Common myeloid progenitor, CD34-positive (primary cell): ENCODE data around the gene MAN1A2.

Source experiments
- CTCF ChIA-PET: fragments of 350-600 bp; sonication (Branson Sonifier 250); formaldehyde crosslinking; loops from one replicate; lab custom pipeline; 2021; ENCODE audit warnings: antibody characterized with exemption; lab: Charles Lee
- POLR2A ChIA-PET: fragments of 350-600 bp; sonication (Branson Sonifier 250); formaldehyde crosslinking; loops from one replicate; lab custom pipeline; 2021; ENCODE audit warnings: antibody characterized with exemption; lab: Charles Lee
- DNase-seq, 3 donors: peaks; one replicate each; pipeline versions ENCODE4 v3.0.0 to v3.0.0-alpha.2; 2013
- H3K27ac ChIP-seq, 2 experiments: 1 replicate in 1 of 2; 2 replicates in 1 of 2; pipeline ENCODE4 v1.7.0; 2013; ENCODE audit warnings: inconsistent platforms in 2 of 2, low read length in 2 of 2, mild to moderate bottlenecking in 2 of 2, low read depth in 1 of 2, moderate library complexity in 1 of 2; ENCODE audit not compliant: severe bottlenecking in 2 of 2, insufficient read depth in 1 of 2, poor library complexity in 1 of 2
- H3K27me3 ChIP-seq, 5 experiments: replicated peaks in 2 of 5; 1 replicate in 3 of 5; 2 replicates in 2 of 5; pipeline versions ENCODE4 v1.6.1 to v1.7.0; 2013; ENCODE audit warnings: low read length in 4 of 5, mild to moderate bottlenecking in 2 of 5, moderate library complexity in 2 of 5, inconsistent platforms in 1 of 5; ENCODE audit not compliant: insufficient read depth in 5 of 5, control insufficient read depth in 4 of 5
- H3K36me3 ChIP-seq, 4 experiments: 1 replicate in 2 of 4; 2 replicates in 2 of 4; pipeline versions ENCODE4 v1.6.1 to v1.7.0; 2013; ENCODE audit warnings: low read length in 3 of 4, control low read depth in 1 of 4, mild to moderate bottlenecking in 1 of 4; ENCODE audit not compliant: control insufficient read depth in 4 of 4, insufficient read depth in 4 of 4
- H3K4me1 ChIP-seq, 4 experiments: 1 replicate in 3 of 4; 2 replicates in 1 of 4; pipeline versions ENCODE4 v1.6.1 to v1.7.1; 2013; ENCODE audit warnings: low read length in 3 of 4, mild to moderate bottlenecking in 3 of 4, control low read depth in 1 of 4, inconsistent platforms in 1 of 4, moderate library complexity in 1 of 4; ENCODE audit not compliant: control insufficient read depth in 4 of 4, insufficient read depth in 4 of 4; ENCODE audit errors: control extremely low read depth in 1 of 4
- H3K4me3 ChIP-seq, 7 experiments: 1 replicate in 4 of 7; 2 replicates in 3 of 7; pipeline versions ENCODE4 v1.5.1 to v1.7.0; 2013; ENCODE audit warnings: mild to moderate bottlenecking in 7 of 7, low read length in 6 of 7, moderate library complexity in 6 of 7, inconsistent platforms in 2 of 7, low read depth in 2 of 7, control low read depth in 1 of 7; ENCODE audit not compliant: insufficient read depth in 4 of 7, control insufficient read depth in 1 of 7; ENCODE audit errors: extremely low read depth in 1 of 7
- H3K9me3 ChIP-seq, 5 experiments: 1 replicate in 4 of 5; 2 replicates in 1 of 5; pipeline versions ENCODE4 v1.6.1 to v1.7.1; 2013; ENCODE audit warnings: low read length in 4 of 5, mild to moderate bottlenecking in 2 of 5, inconsistent platforms in 1 of 5, low read depth in 1 of 5, moderate library complexity in 1 of 5; ENCODE audit not compliant: control insufficient read depth in 4 of 5, insufficient read depth in 2 of 5; ENCODE audit errors: control extremely low read depth in 1 of 5
- WGBS: methylation state at CpG from one replicate; pipeline ENCODE4 v1.1.5; 2013; ENCODE audit not compliant: insufficient coverage; 5-methylcytosine and 5-hydroxymethylcytosine counted together

Gene MAN1A2

GRCh38 chr1:117479086-117479485, 111.8 kb downstream of the MAN1A2 start:
- peaks cover 0 to 9% (median 0%) of the 10 kb centered on the region in 5 experiments for H3K9me3 ChIP-seq
- POLR2A ChIA-PET: no interaction called here

GRCh38 chr1:117481410-117481809, 114.2 kb downstream of the MAN1A2 start:
- Histone ChIP-seq H3K9me3 (peaks cover 0 to 2% (median 0%) of the 10 kb centered on the region in 5 experiments), H3K27me3 (no peaks in the 10 kb centered on the region), H3K4me3 (no peak overlapping the region), H3K36me3 (peaks cover 0 to 11% (median 4%) of the 10 kb centered on the region in 4 experiments), H3K4me1 (no peaks in the 10 kb centered on the region), H3K27ac (no peak overlapping the region)
- 100% methylated on average over 1 of the region's 1 CpG for WGBS
- CTCF ChIA-PET: no interaction called here
- no peak for DNase-seq
- POLR2A ChIA-PET: no interaction called here

More at GRCh38 chr1:117479086-117479485, 111.8 kb downstream of the MAN1A2 start:
- Histone ChIP-seq H3K4me3 (no peak overlapping the region), H3K4me1 (no peaks in the 10 kb centered on the region), H3K27ac (no peak overlapping the region), H3K36me3 (peaks cover 0 to 13% (median 4%) of the 10 kb centered on the region in 4 experiments), H3K27me3 (no peaks in the 10 kb centered on the region)
- no peak for DNase-seq
- CTCF ChIA-PET: no interaction called here

- no peaks in the 10 kb centered on the region for H3K4me1 ChIP-seq
- no peaks in the 10 kb centered on the region for H3K9me3 ChIP-seq
- H3K36me3 ChIP-seq: peaks cover 0 to 7% (median 0%) of the 10 kb centered on the region in 4 experiments
- H3K27me3 ChIP-seq: no peaks in the 10 kb centered on the region
- no peak overlapping the region for H3K27ac ChIP-seq
- H3K4me3 ChIP-seq: no peak overlapping the region
- ChIA-PET CTCF (no interaction called here), POLR2A (no interaction called here)
- no CpG with 5 or more reads among the region's 2 CpGs for WGBS
- DNase-seq: no peak
These were observed 126.7 kb downstream of the MAN1A2 start for GRCh38 chr1:117493906-117494305.

- no peak for DNase-seq
- Histone ChIP-seq H3K4me3 (no peak overlapping the region), H3K27me3 (no peaks in the 10 kb centered on the region), H3K9me3 (no peaks in the 10 kb centered on the region), H3K36me3 (peaks cover 0 to 15% (median 3%) of the 10 kb centered on the region in 4 experiments), H3K27ac (no peak overlapping the region), H3K4me1 (no peaks in the 10 kb centered on the region)
- CTCF ChIA-PET: no interaction called here
- POLR2A ChIA-PET: no interaction called here
- no CpG with 5 or more reads among the region's 1 CpG for WGBS
These were observed 127.8 kb downstream of the MAN1A2 start for GRCh38 chr1:117495068-117495467.

GRCh38 chr1:117499071-117499470, 131.8 kb downstream of the MAN1A2 start:
- ChIA-PET CTCF (interaction anchor here (0.9 kb wide), 2 partner anchors 10 to 259 kb away, joined by 3 read pairs; no protein-coding TSS in a partner anchor), POLR2A (no interaction called here)
- Histone ChIP-seq H3K27ac (no peak overlapping the region), H3K9me3 (no peaks in the 10 kb centered on the region), H3K4me1 (no peaks in the 10 kb centered on the region), H3K36me3 (peaks cover 0 to 12% (median 5%) of the 10 kb centered on the region in 4 experiments), H3K27me3 (no peaks in the 10 kb centered on the region), H3K4me3 (no peak overlapping the region)
- WGBS: 100% methylated on average over 2 of the region's 2 CpGs
- no peak for DNase-seq

- ChIA-PET POLR2A (no interaction called here), CTCF (no interaction called here)
- DNase-seq: no peak
- Histone ChIP-seq H3K4me1 (no peaks in the 10 kb centered on the region), H3K4me3 (no peak overlapping the region), H3K9me3 (no peaks in the 10 kb centered on the region), H3K27me3 (no peaks in the 10 kb centered on the region), H3K27ac (no peak overlapping the region), H3K36me3 (peaks cover 0 to 18% (median 6%) of the 10 kb centered on the region in 4 experiments)
- WGBS: no CpG with 5 or more reads among the region's 1 CpG
These were observed 133.3 kb downstream of the MAN1A2 start for GRCh38 chr1:117500584-117500983.

GRCh38 chr1:117501281-117501680, 134.0 kb downstream of the MAN1A2 start:
- Histone ChIP-seq H3K9me3 (no peaks in the 10 kb centered on the region), H3K4me3 (no peak overlapping the region), H3K36me3 (peaks cover 0 to 18% (median 8%) of the 10 kb centered on the region in 4 experiments), H3K27me3 (no peaks in the 10 kb centered on the region), H3K27ac (no peak overlapping the region), H3K4me1 (no peaks in the 10 kb centered on the region)
- CTCF ChIA-PET: no interaction called here
- no peak for DNase-seq
- no CpG with 5 or more reads among the region's 3 CpGs for WGBS
- POLR2A ChIA-PET: no interaction called here
